ENCODE results near the gene STIMATE.

The STIMATE gene

GRCh38 chr3:52889901-52890300, 7.4 kb downstream of the STIMATE start:
- H3K79me2 ChIP-seq (ENCODE audit: low read length): peaks cover 10% of the 10 kb centered on the region
- H3K9ac ChIP-seq (ENCODE audit: low read length): no peak overlapping the region
- no peak overlapping the region for H3K27ac ChIP-seq (ENCODE audit: low read length)
- no peak overlapping the region for H3K4me3 ChIP-seq (ENCODE audit: low read length)
- no peaks in the 10 kb centered on the region for H4K20me1 ChIP-seq (ENCODE audit: insufficient read depth, low read length)
- H3F3A ChIP-seq (ENCODE audit: insufficient read depth, low read length): no peaks in the 10 kb centered on the region
- no peak overlapping the region for H3K4me2 ChIP-seq (ENCODE audit: low read depth, low read length)
- no peak overlapping the region for H2AFZ ChIP-seq (ENCODE audit: low read length)
- no peaks in the 10 kb centered on the region for H3K9me3 ChIP-seq (replicated peaks; ENCODE audit: insufficient read depth, low read length)
- H3K4me1 ChIP-seq (ENCODE audit: low read length): no peaks in the 10 kb centered on the region
- TF ChIP-seq CTCF (IDR thresholded peaks at IDR 0.05; ENCODE audit: low read length) (no peak), EZH2 (optimal IDR thresholded peaks at IDR 0.05; ENCODE audit: low read depth, low read length) (no peak), EZH2phosphoT487 (IDR thresholded peaks at IDR 0.05; ENCODE audit: low read length) (no peak)
- no peaks in the 10 kb centered on the region for H3K36me3 ChIP-seq (replicated peaks; ENCODE audit: insufficient read depth, low read length)
- DNase-seq: no peak
- H3K9me2 ChIP-seq (replicated peaks; ENCODE audit: insufficient read depth, low read length): no peaks in the 10 kb centered on the region
- H3K27me3 ChIP-seq (replicated peaks; ENCODE audit: insufficient read depth, low read length): no peaks in the 10 kb centered on the region

GRCh38 chr3:52887166-52887565, 10.2 kb downstream of the STIMATE start:
- Histone ChIP-seq H3K4me3 (ENCODE audit: low read length) (no peak overlapping the region), H3K4me1 (ENCODE audit: low read length) (no peaks in the 10 kb centered on the region), H3K27ac (ENCODE audit: low read length) (no peak overlapping the region), H2AFZ (ENCODE audit: low read length) (no peak overlapping the region), H3F3A (ENCODE audit: insufficient read depth, low read length) (no peaks in the 10 kb centered on the region), H3K4me2 (ENCODE audit: low read depth, low read length) (no peak overlapping the region), H3K9me3 (replicated peaks; ENCODE audit: insufficient read depth, low read length) (no peaks in the 10 kb centered on the region), H3K27me3 (replicated peaks; ENCODE audit: insufficient read depth, low read length) (no peaks in the 10 kb centered on the region), H3K9me2 (replicated peaks; ENCODE audit: insufficient read depth, low read length) (no peaks in the 10 kb centered on the region), H3K36me3 (replicated peaks; ENCODE audit: insufficient read depth, low read length) (no peaks in the 10 kb centered on the region), H3K9ac (ENCODE audit: low read length) (no peak overlapping the region), H3K79me2 (ENCODE audit: low read length) (peaks cover 6% of the 10 kb centered on the region), H4K20me1 (ENCODE audit: insufficient read depth, low read length) (no peaks in the 10 kb centered on the region)
- DNase-seq: no peak
- TF ChIP-seq EZH2phosphoT487 (IDR thresholded peaks at IDR 0.05; ENCODE audit: low read length): no peak
- no peak for TF ChIP-seq CTCF (IDR thresholded peaks at IDR 0.05; ENCODE audit: low read length)
- TF ChIP-seq EZH2 (optimal IDR thresholded peaks at IDR 0.05; ENCODE audit: low read depth, low read length): no peak

GRCh38 chr3:52886049-52886730, 11.2 kb downstream of the STIMATE start:
- H3K9me2 ChIP-seq (replicated peaks; ENCODE audit: insufficient read depth, low read length): no peaks in the 10 kb centered on the region
- H3K36me3 ChIP-seq (replicated peaks; ENCODE audit: insufficient read depth, low read length): no peaks in the 10 kb centered on the region
- H3K4me2 ChIP-seq (ENCODE audit: low read depth, low read length): no peak overlapping the region
- H4K20me1 ChIP-seq (ENCODE audit: insufficient read depth, low read length): no peaks in the 10 kb centered on the region
- H3F3A ChIP-seq (ENCODE audit: insufficient read depth, low read length): no peaks in the 10 kb centered on the region
- TF ChIP-seq CTCF (IDR thresholded peaks at IDR 0.05; ENCODE audit: low read length) (no peak), EZH2 (optimal IDR thresholded peaks at IDR 0.05; ENCODE audit: low read depth, low read length) (no peak), EZH2phosphoT487 (IDR thresholded peaks at IDR 0.05; ENCODE audit: low read length) (no peak)
- H3K4me3 ChIP-seq (ENCODE audit: low read length): no peak overlapping the region
- H3K4me1 ChIP-seq (ENCODE audit: low read length): no peaks in the 10 kb centered on the region
- H3K9ac ChIP-seq (ENCODE audit: low read length): no peak overlapping the region
- no peak overlapping the region for H3K27ac ChIP-seq (ENCODE audit: low read length)
- no peaks in the 10 kb centered on the region for H3K9me3 ChIP-seq (replicated peaks; ENCODE audit: insufficient read depth, low read length)
- H2AFZ ChIP-seq (ENCODE audit: low read length): no peak overlapping the region
- DNase-seq: no peak
- H3K27me3 ChIP-seq (replicated peaks; ENCODE audit: insufficient read depth, low read length): no peaks in the 10 kb centered on the region
- H3K79me2 ChIP-seq (ENCODE audit: low read length): peaks cover 5% of the 10 kb centered on the region
